HCT116 (cell line): ENCODE data around the gene PARVB.

ENCODE experiments used
- CTCF ChIP-seq, 3 experiments: fragments of 200-600 bp in 1 of 3; sonication (generic) in 1 of 3; IDR thresholded peaks in 2 of 3; conservative IDR thresholded peaks in 1 of 3; 2 replicates each; pipeline ENCODE4 v1.5.1; 2012 to 2017; ENCODE audit warnings: low read depth in 2 of 3, low read length in 2 of 3, antibody characterized with exemption in 1 of 3, borderline replicate concordance in 1 of 3, control low read depth in 1 of 3, mild to moderate bottlenecking in 1 of 3, mixed read lengths in 1 of 3, mixed run types in 1 of 3, moderate library complexity in 1 of 3; ENCODE audit not compliant: insufficient read depth in 1 of 3
- POLR2AphosphoS5 ChIP-seq: IDR thresholded peaks from 2 replicates; pipeline ENCODE4 v1.6.1; 2011; ENCODE audit warnings: mild to moderate bottlenecking, low read depth, low read length, moderate library complexity

GRCh38 chr22:44181912-44182587 is 157.9 kb downstream of the PARVB start:
- no peak for TF ChIP-seq CTCF (IDR thresholded peaks at IDR 0.05 in 2 of 3, conservative IDR thresholded peaks at IDR 0.05 in 1 of 3; ENCODE audit: borderline replicate concordance in 1 of 3, insufficient read depth in 1 of 3, low read depth in 2 of 3, low read length in 2 of 3)
- TF ChIP-seq POLR2AphosphoS5, result no peak
